H9 (cell line): Measurements from ENCODE around the gene CDH4. TPM values are rescaled to one million over a fixed set of nuclear protein-coding genes. Genes with fewer than 3 reads are reported as not detected.

Source experiments
- DNase-seq: peaks from one replicate; pipeline ENCODE4 v3.0.0-alpha.2; 2017
- H2AFZ ChIP-seq: one replicate; pipeline ENCODE4 v1.6.1; 2013; ENCODE audit warnings: mild to moderate bottlenecking, low read length, control low read depth, moderate library complexity
- H2AK5ac ChIP-seq: 2 replicates; pipeline ENCODE4 v1.6.1; 2013; ENCODE audit warnings: low read length, control low read depth, mixed read lengths; ENCODE audit not compliant: insufficient read length
- H2BK120ac ChIP-seq: one replicate; pipeline ENCODE4 v1.6.1; 2013; ENCODE audit warnings: low read depth, mild to moderate bottlenecking, low read length, control low read depth, inconsistent platforms; ENCODE audit not compliant: poor library complexity, severe bottlenecking
- H2BK12ac ChIP-seq: 2 replicates; pipeline ENCODE4 v1.6.1; 2013; ENCODE audit warnings: low read length, control low read depth, mixed read lengths, low read depth; ENCODE audit not compliant: insufficient read length
- H2BK15ac ChIP-seq: 2 replicates; pipeline ENCODE4 v1.6.1; 2013; ENCODE audit warnings: low read depth, low read length, control low read depth
- H2BK20ac ChIP-seq: one replicate; pipeline ENCODE4 v1.6.1; 2013; ENCODE audit warnings: low read depth, mild to moderate bottlenecking, low read length, control low read depth, inconsistent platforms; ENCODE audit not compliant: poor library complexity, severe bottlenecking
- H2BK5ac ChIP-seq: 2 replicates; pipeline ENCODE4 v1.6.1; 2013; ENCODE audit warnings: low read length, control low read depth, mixed read lengths; ENCODE audit not compliant: insufficient read length
- H3K14ac ChIP-seq: 2 replicates; pipeline ENCODE4 v1.6.1; 2013; ENCODE audit warnings: low read length, control low read depth; ENCODE audit not compliant: insufficient read depth
- H3K18ac ChIP-seq: 2 replicates; pipeline ENCODE4 v1.6.1; 2013; ENCODE audit warnings: low read depth, mild to moderate bottlenecking, mixed read lengths, low read length, control low read depth; ENCODE audit not compliant: insufficient read length
- H3K23ac ChIP-seq: 2 replicates; pipeline ENCODE4 v1.6.1; 2013; ENCODE audit warnings: low read length, control low read depth, mixed read lengths, low read depth; ENCODE audit not compliant: insufficient read length
- H3K23me2 ChIP-seq: 2 replicates; pipeline ENCODE4 v1.6.1; 2013; ENCODE audit warnings: low read depth, mild to moderate bottlenecking, mixed read lengths, low read length, control low read depth; ENCODE audit not compliant: insufficient read length, poor library complexity, severe bottlenecking
- H3K27ac ChIP-seq: 2 replicates; pipeline ENCODE4 v1.5.1; 2013; ENCODE audit warnings: low read length, control low read depth, mixed read lengths, low read depth; ENCODE audit not compliant: insufficient read length
- H3K27me3 ChIP-seq: 2 replicates; pipeline ENCODE4 v1.6.1; 2013; ENCODE audit warnings: low read length, control low read depth, inconsistent platforms; ENCODE audit not compliant: insufficient read depth
- H3K4ac ChIP-seq: 2 replicates; pipeline ENCODE4 v1.6.1; 2013; ENCODE audit warnings: low read depth, mild to moderate bottlenecking, control low read depth, inconsistent platforms, low read length, moderate library complexity
- H3K4me1 ChIP-seq: 2 replicates; pipeline ENCODE4 v1.6.1; 2013; ENCODE audit warnings: low read length, control low read depth, inconsistent platforms; ENCODE audit not compliant: insufficient read depth
- H3K4me2 ChIP-seq: 2 replicates; pipeline ENCODE4 v1.6.1; 2013; ENCODE audit warnings: low read length, control low read depth, mixed read lengths; ENCODE audit not compliant: insufficient read length, insufficient read depth
- H3K56ac ChIP-seq: 2 replicates; pipeline ENCODE4 v1.6.1; 2013; ENCODE audit warnings: low read depth, mild to moderate bottlenecking, mixed read lengths, low read length, control low read depth; ENCODE audit not compliant: insufficient read length
- H3K79me1 ChIP-seq: 2 replicates; pipeline ENCODE4 v1.6.1; 2013; ENCODE audit warnings: low read depth, mild to moderate bottlenecking, moderate library complexity, low read length, control low read depth, inconsistent platforms; ENCODE audit not compliant: insufficient read depth, poor library complexity, severe bottlenecking
- H3K79me2 ChIP-seq: 2 replicates; pipeline ENCODE4 v1.6.1; 2013; ENCODE audit warnings: low read length, control low read depth, inconsistent platforms; ENCODE audit not compliant: insufficient read depth
- H3K9ac ChIP-seq: 2 replicates; pipeline ENCODE4 v1.6.1; 2013; ENCODE audit warnings: low read length, control low read depth, mixed read lengths; ENCODE audit not compliant: insufficient read length; ENCODE audit errors: extremely low read depth
- H3K9me3 ChIP-seq: one replicate; pipeline ENCODE4 v1.6.1; 2013; ENCODE audit warnings: low read depth, low read length, inconsistent platforms; ENCODE audit not compliant: control insufficient read depth
- H3T11ph ChIP-seq: one replicate; pipeline ENCODE4 v1.6.1; 2013; ENCODE audit warnings: mild to moderate bottlenecking, low read length, control low read depth, inconsistent platforms
- H4K20me1 ChIP-seq: one replicate; pipeline ENCODE4 v1.6.1; 2013; ENCODE audit not compliant: control insufficient read depth, insufficient read length, insufficient read depth
- H4K5ac ChIP-seq: 2 replicates; pipeline ENCODE4 v1.6.1; 2013; ENCODE audit warnings: low read depth, mild to moderate bottlenecking, mixed read lengths, low read length, control low read depth; ENCODE audit not compliant: insufficient read length
- H4K8ac ChIP-seq: replicated peaks from 2 replicates; pipeline ENCODE4 v1.6.1; 2013; ENCODE audit warnings: low read length, control low read depth, mixed read lengths, low read depth; ENCODE audit not compliant: insufficient read length
- H4K91ac ChIP-seq: 2 replicates; pipeline ENCODE4 v1.6.1; 2013; ENCODE audit warnings: low read depth, mild to moderate bottlenecking, moderate library complexity, mixed read lengths, low read length, control low read depth; ENCODE audit not compliant: insufficient read length
- H3K27ac Mint-ChIP-seq, 3 experiments: 2 replicates in 2 of 3; 3 replicates in 1 of 3; pipeline ENCODE4 v1.8.0; 2020 to 2021; ENCODE audit warnings: mixed read lengths in 3 of 3, mild to moderate bottlenecking in 1 of 3, moderate library complexity in 1 of 3
- H3K27me3 Mint-ChIP-seq: 2 replicates; pipeline ENCODE4 v1.8.0; 2021; ENCODE audit warnings: low read depth, mild to moderate bottlenecking, moderate library complexity, mixed read lengths
- H3K36me3 Mint-ChIP-seq, 3 experiments: 2 replicates in 2 of 3; 3 replicates in 1 of 3; pipeline ENCODE4 v1.8.0; 2020 to 2021; ENCODE audit warnings: low read depth in 3 of 3, mixed read lengths in 3 of 3; ENCODE audit not compliant: insufficient read depth in 1 of 3
- H3K4me1 Mint-ChIP-seq, 2 experiments: 2 replicates each; pipeline ENCODE4 v1.8.0; 2020; ENCODE audit warnings: mixed read lengths in 2 of 2
- H3K4me3 Mint-ChIP-seq, 2 experiments: 2 replicates in 1 of 2; 3 replicates in 1 of 2; pipeline ENCODE4 v1.8.0; 2020 to 2021; ENCODE audit warnings: mild to moderate bottlenecking in 2 of 2, mixed read lengths in 2 of 2, moderate library complexity in 1 of 2
- H3K9me3 Mint-ChIP-seq, 2 experiments: 2 replicates in 1 of 2; 3 replicates in 1 of 2; pipeline ENCODE4 v1.8.0; 2020; ENCODE audit warnings: mild to moderate bottlenecking in 2 of 2, mixed read lengths in 2 of 2, moderate library complexity in 1 of 2
- WGBS: extraction: QIAGEN DNeasy Blood & Tissue Kit; methylation state at CpG from one replicate; pipeline ENCODE4 v1.1.7; 2013; ENCODE audit warnings: missing lambda C conversion rate, low lambda C conversion rate, mixed read lengths; ENCODE audit not compliant: insufficient read length; ENCODE audit errors: extremely low coverage; 5-methylcytosine and 5-hydroxymethylcytosine counted together
- total RNA-seq: library from RNA; stranded (reverse); gene quantifications from 2 replicates; pipeline ENCODE4 v1.2.1, GENCODE V29; 2021
- TF ChIP-seq, protein P1 (sequence below): fragments of 200-600 bp; sonication (generic); conservative IDR thresholded peaks from 3 replicates; pipeline ENCODE4 v1.8.0; 2021; ENCODE audit warnings: antibody characterized with exemption, mild to moderate bottlenecking

The CDH4 gene
- total RNA-seq, 1 experiment from 2014 or later, result 3.0 TPM

DNA sequence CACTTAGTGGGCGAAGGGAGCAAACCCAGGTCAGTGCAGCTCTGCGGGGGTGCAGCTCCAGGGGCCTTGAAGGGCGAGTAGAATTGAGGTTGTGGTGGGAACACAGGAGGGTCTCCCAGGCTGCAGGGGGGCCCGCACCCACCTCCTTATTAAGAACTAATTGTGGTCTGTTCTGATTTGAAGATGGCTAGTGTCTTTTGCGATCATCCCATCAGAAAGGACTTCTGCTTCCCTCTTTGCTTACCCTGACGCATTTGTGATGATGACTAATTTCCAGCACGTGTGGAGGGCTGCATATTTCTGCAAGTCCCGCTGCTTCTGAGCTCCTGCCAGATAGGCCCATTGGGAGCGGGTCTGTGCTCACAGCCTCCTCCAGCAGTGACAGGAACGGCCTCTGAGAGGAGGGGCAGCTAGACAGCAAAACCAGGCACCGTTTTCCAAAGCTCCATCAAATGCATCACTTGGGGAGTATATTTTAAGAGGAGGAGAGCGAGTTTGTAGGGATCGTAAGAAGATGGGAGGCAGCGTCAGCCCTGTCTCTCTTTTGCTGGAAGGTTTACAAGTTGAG, 268.9 kb downstream of the CDH4 start:
- Mint-ChIP-seq H3K27ac (no peak overlapping the region; a peak in 1 of 7 replicates), H3K4me3 (no peak overlapping the region), H3K9me3 (no peaks in the 10 kb centered on the region; a peak in 2 of 5 replicates), H3K27me3 (peaks cover 41% of the 10 kb centered on the region), H3K4me1 (peaks cover 22 to 24% of the 10 kb centered on the region in 2 experiments), H3K36me3 (no peaks in the 10 kb centered on the region; a peak in 3 of 7 replicates)
- H3K18ac ChIP-seq, result no peak overlapping the region
- H3K79me1 ChIP-seq, result no peaks in the 10 kb centered on the region
- H2AK5ac ChIP-seq, result no peak overlapping the region
- H3K23ac ChIP-seq, result no peak overlapping the region
- no peaks in the 10 kb centered on the region for H3K79me2 ChIP-seq
- WGBS, result no CpG with 5 or more reads among the region's 14 CpGs
- no peak overlapping the region for H2BK15ac ChIP-seq
- H3K9ac ChIP-seq, result no peak overlapping the region
- H3K23me2 ChIP-seq, result no peaks in the 10 kb centered on the region
- H4K91ac ChIP-seq, result no peak overlapping the region
- H4K5ac ChIP-seq, result no peak overlapping the region
- no peaks in the 10 kb centered on the region for H3K9me3 ChIP-seq
- no peak for DNase-seq
- no peak overlapping the region for H3K27ac ChIP-seq
- TF ChIP-seq, protein P1, sequence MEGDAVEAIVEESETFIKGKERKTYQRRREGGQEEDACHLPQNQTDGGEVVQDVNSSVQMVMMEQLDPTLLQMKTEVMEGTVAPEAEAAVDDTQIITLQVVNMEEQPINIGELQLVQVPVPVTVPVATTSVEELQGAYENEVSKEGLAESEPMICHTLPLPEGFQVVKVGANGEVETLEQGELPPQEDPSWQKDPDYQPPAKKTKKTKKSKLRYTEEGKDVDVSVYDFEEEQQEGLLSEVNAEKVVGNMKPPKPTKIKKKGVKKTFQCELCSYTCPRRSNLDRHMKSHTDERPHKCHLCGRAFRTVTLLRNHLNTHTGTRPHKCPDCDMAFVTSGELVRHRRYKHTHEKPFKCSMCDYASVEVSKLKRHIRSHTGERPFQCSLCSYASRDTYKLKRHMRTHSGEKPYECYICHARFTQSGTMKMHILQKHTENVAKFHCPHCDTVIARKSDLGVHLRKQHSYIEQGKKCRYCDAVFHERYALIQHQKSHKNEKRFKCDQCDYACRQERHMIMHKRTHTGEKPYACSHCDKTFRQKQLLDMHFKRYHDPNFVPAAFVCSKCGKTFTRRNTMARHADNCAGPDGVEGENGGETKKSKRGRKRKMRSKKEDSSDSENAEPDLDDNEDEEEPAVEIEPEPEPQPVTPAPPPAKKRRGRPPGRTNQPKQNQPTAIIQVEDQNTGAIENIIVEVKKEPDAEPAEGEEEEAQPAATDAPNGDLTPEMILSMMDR, result no peak
- H3K56ac ChIP-seq, result no peak overlapping the region
- no peak overlapping the region for H4K8ac ChIP-seq
- H2BK120ac ChIP-seq, result no peak overlapping the region
- H2BK20ac ChIP-seq, result no peak overlapping the region
- H3K4me2 ChIP-seq, result no peak overlapping the region
- no peaks in the 10 kb centered on the region for H4K20me1 ChIP-seq
- H3K4me1 ChIP-seq, result no peaks in the 10 kb centered on the region
- no peak overlapping the region for H2AFZ ChIP-seq
- H3T11ph ChIP-seq, result no peak overlapping the region
- H2BK5ac ChIP-seq, result no peak overlapping the region
- H2BK12ac ChIP-seq, result no peak overlapping the region
- no peaks in the 10 kb centered on the region; the same call in 1 of the 2 replicates for H3K27me3 ChIP-seq
- H3K4ac ChIP-seq, result no peak overlapping the region
- H3K14ac ChIP-seq, result no peak overlapping the region; the same call in 1 of the 2 replicates
